Osteoblast (primary cell): Measurements from ENCODE around the gene NELFB. TPM values are rescaled to one million over a fixed set of nuclear protein-coding genes. Genes with fewer than 3 reads are reported as not detected.
A peak's percentile ranks its signal among the peaks of the same experiment; 100 is the strongest.

Experiments used
- DNase-seq: peaks from one replicate; pipeline ENCODE4 v3.0.0; 2011; ENCODE audit warnings: low spot score, mixed read lengths; ENCODE audit not compliant: insufficient read length; ENCODE audit errors: missing footprints
- H2AFZ ChIP-seq: 2 replicates; pipeline ENCODE4 v1.6.0; 2011; ENCODE audit warnings: mild to moderate bottlenecking, low read length
- H3K27ac ChIP-seq: 2 replicates; pipeline ENCODE4 v1.5.1; 2011; ENCODE audit warnings: mild to moderate bottlenecking, low read depth, low read length, moderate library complexity
- H3K27me3 ChIP-seq: 2 replicates; pipeline ENCODE4 v1.6.0; 2012; ENCODE audit warnings: mild to moderate bottlenecking, control low read depth, inconsistent platforms, low read length, moderate library complexity; ENCODE audit not compliant: insufficient read depth
- H3K36me3 ChIP-seq: 2 replicates; pipeline ENCODE4 v1.5.1; 2011; ENCODE audit warnings: mild to moderate bottlenecking, low read length, control low read depth, moderate library complexity; ENCODE audit not compliant: insufficient read depth
- H3K4me1 ChIP-seq: 2 replicates; pipeline ENCODE4 v1.5.1; 2011; ENCODE audit warnings: mild to moderate bottlenecking, low read length, control low read depth, moderate library complexity; ENCODE audit not compliant: insufficient read depth
- H3K4me2 ChIP-seq: 2 replicates; pipeline ENCODE4 v1.6.0; 2011; ENCODE audit warnings: mild to moderate bottlenecking, low read length; ENCODE audit not compliant: insufficient read depth
- H3K4me3 ChIP-seq: fragments of 200-600 bp; sonication (generic); 3 replicates; pipeline ENCODE4 v1.5.1; 2012; ENCODE audit warnings: mild to moderate bottlenecking, low read length, inconsistent platforms; ENCODE audit not compliant: insufficient read depth
- H3K79me2 ChIP-seq: 2 replicates; pipeline ENCODE4 v1.6.0; 2012; ENCODE audit warnings: mild to moderate bottlenecking, low read length, control low read depth, inconsistent platforms; ENCODE audit not compliant: insufficient read depth
- H3K9me3 ChIP-seq: 2 replicates; pipeline ENCODE4 v1.5.1; 2011; ENCODE audit warnings: low read depth, low read length, control low read depth
- H4K20me1 ChIP-seq: 2 replicates; pipeline ENCODE4 v1.6.0; 2012; ENCODE audit warnings: mild to moderate bottlenecking, low read length, control low read depth; ENCODE audit not compliant: insufficient read depth
- CTCF ChIP-seq: IDR thresholded peaks from 2 replicates; pipeline ENCODE4 v1.5.1; 2011; ENCODE audit warnings: mild to moderate bottlenecking, low read depth, low read length, moderate library complexity; ENCODE audit errors: extremely low read depth
- total RNA-seq: library from RNA; depleted of rRNA; stranded (reverse); fragments of >200 nt; gene quantifications from 2 replicates; pipeline ENCODE4 v1.2.3, GENCODE V29; 2012

Gene NELFB
- total RNA-seq, 1 donor: 47.4 TPM

GRCh38 chr9:137308057-137308619 is 53.0 kb downstream of the NELFB start:
- no peaks in the 10 kb centered on the region for H3K9me3 ChIP-seq
- no peak for TF ChIP-seq CTCF
- H3K4me1 ChIP-seq: peaks cover 4% of the 10 kb centered on the region
- no peak overlapping the region for H2AFZ ChIP-seq
- H3K4me2 ChIP-seq: no peak overlapping the region
- no peaks in the 10 kb centered on the region for H3K27me3 ChIP-seq
- H3K79me2 ChIP-seq: no peaks in the 10 kb centered on the region
- H3K4me3 ChIP-seq: no peak overlapping the region
- H3K36me3 ChIP-seq: no peaks in the 10 kb centered on the region
- DNase-seq: peak; percentile 78
- H4K20me1 ChIP-seq: no peaks in the 10 kb centered on the region
- no peak overlapping the region for H3K27ac ChIP-seq

- no peaks in the 10 kb centered on the region for H3K79me2 ChIP-seq
- peak; percentile 90 for DNase-seq
- H2AFZ ChIP-seq: no peak overlapping the region
- H3K36me3 ChIP-seq: no peaks in the 10 kb centered on the region
- H3K9me3 ChIP-seq: no peaks in the 10 kb centered on the region
- TF ChIP-seq CTCF: no peak
- no peak overlapping the region for H3K4me2 ChIP-seq
- no peaks in the 10 kb centered on the region for H3K27me3 ChIP-seq
- no peak overlapping the region for H3K27ac ChIP-seq
- H3K4me3 ChIP-seq: no peak overlapping the region
- H4K20me1 ChIP-seq: no peaks in the 10 kb centered on the region
- peaks cover 4% of the 10 kb centered on the region for H3K4me1 ChIP-seq
Observed at GRCh38 chr9:137309368-137310188, 54.5 kb downstream of the NELFB start.

GRCh38 chr9:137310189-137311052 is 55.3 kb downstream of the NELFB start:
- Histone ChIP-seq H3K27ac (no peak overlapping the region), H3K79me2 (no peaks in the 10 kb centered on the region), H3K4me2 (no peak overlapping the region), H3K36me3 (no peaks in the 10 kb centered on the region), H3K4me3 (no peak overlapping the region), H4K20me1 (no peaks in the 10 kb centered on the region), H3K4me1 (peaks cover under 1% of the 10 kb centered on the region), H2AFZ (no peak overlapping the region), H3K9me3 (no peaks in the 10 kb centered on the region), H3K27me3 (no peaks in the 10 kb centered on the region)
- no peak for TF ChIP-seq CTCF
- DNase-seq: peak; percentile 87
